H9 (cell line): ENCODE measurements around the gene NSG1. TPM values are rescaled to one million over a fixed set of nuclear protein-coding genes. Genes with fewer than 3 reads are reported as not detected.

Experiments used
- DNase-seq: peaks from one replicate; pipeline ENCODE4 v3.0.0-alpha.2; 2017
- H2AFZ ChIP-seq: one replicate; pipeline ENCODE4 v1.6.1; 2013; ENCODE audit warnings: mild to moderate bottlenecking, low read length, control low read depth, moderate library complexity
- H2AK5ac ChIP-seq: 2 replicates; pipeline ENCODE4 v1.6.1; 2013; ENCODE audit warnings: low read length, control low read depth, mixed read lengths; ENCODE audit not compliant: insufficient read length
- H2BK120ac ChIP-seq: one replicate; pipeline ENCODE4 v1.6.1; 2013; ENCODE audit warnings: low read depth, mild to moderate bottlenecking, low read length, control low read depth, inconsistent platforms; ENCODE audit not compliant: poor library complexity, severe bottlenecking
- H2BK12ac ChIP-seq: 2 replicates; pipeline ENCODE4 v1.6.1; 2013; ENCODE audit warnings: low read length, control low read depth, mixed read lengths, low read depth; ENCODE audit not compliant: insufficient read length
- H2BK15ac ChIP-seq: 2 replicates; pipeline ENCODE4 v1.6.1; 2013; ENCODE audit warnings: low read depth, low read length, control low read depth
- H2BK20ac ChIP-seq: one replicate; pipeline ENCODE4 v1.6.1; 2013; ENCODE audit warnings: low read depth, mild to moderate bottlenecking, low read length, control low read depth, inconsistent platforms; ENCODE audit not compliant: poor library complexity, severe bottlenecking
- H2BK5ac ChIP-seq: 2 replicates; pipeline ENCODE4 v1.6.1; 2013; ENCODE audit warnings: low read length, control low read depth, mixed read lengths; ENCODE audit not compliant: insufficient read length
- H3K14ac ChIP-seq: 2 replicates; pipeline ENCODE4 v1.6.1; 2013; ENCODE audit warnings: low read length, control low read depth; ENCODE audit not compliant: insufficient read depth
- H3K18ac ChIP-seq: 2 replicates; pipeline ENCODE4 v1.6.1; 2013; ENCODE audit warnings: low read depth, mild to moderate bottlenecking, mixed read lengths, low read length, control low read depth; ENCODE audit not compliant: insufficient read length
- H3K23ac ChIP-seq: 2 replicates; pipeline ENCODE4 v1.6.1; 2013; ENCODE audit warnings: low read length, control low read depth, mixed read lengths, low read depth; ENCODE audit not compliant: insufficient read length
- H3K23me2 ChIP-seq: 2 replicates; pipeline ENCODE4 v1.6.1; 2013; ENCODE audit warnings: low read depth, mild to moderate bottlenecking, mixed read lengths, low read length, control low read depth; ENCODE audit not compliant: insufficient read length, poor library complexity, severe bottlenecking
- H3K27ac ChIP-seq: 2 replicates; pipeline ENCODE4 v1.5.1; 2013; ENCODE audit warnings: low read length, control low read depth, mixed read lengths, low read depth; ENCODE audit not compliant: insufficient read length
- H3K27me3 ChIP-seq: 2 replicates; pipeline ENCODE4 v1.6.1; 2013; ENCODE audit warnings: low read length, control low read depth, inconsistent platforms; ENCODE audit not compliant: insufficient read depth
- H3K4ac ChIP-seq: 2 replicates; pipeline ENCODE4 v1.6.1; 2013; ENCODE audit warnings: low read depth, mild to moderate bottlenecking, control low read depth, inconsistent platforms, low read length, moderate library complexity
- H3K4me1 ChIP-seq: 2 replicates; pipeline ENCODE4 v1.6.1; 2013; ENCODE audit warnings: low read length, control low read depth, inconsistent platforms; ENCODE audit not compliant: insufficient read depth
- H3K4me2 ChIP-seq: 2 replicates; pipeline ENCODE4 v1.6.1; 2013; ENCODE audit warnings: low read length, control low read depth, mixed read lengths; ENCODE audit not compliant: insufficient read length, insufficient read depth
- H3K56ac ChIP-seq: 2 replicates; pipeline ENCODE4 v1.6.1; 2013; ENCODE audit warnings: low read depth, mild to moderate bottlenecking, mixed read lengths, low read length, control low read depth; ENCODE audit not compliant: insufficient read length
- H3K79me1 ChIP-seq: 2 replicates; pipeline ENCODE4 v1.6.1; 2013; ENCODE audit warnings: low read depth, mild to moderate bottlenecking, moderate library complexity, low read length, control low read depth, inconsistent platforms; ENCODE audit not compliant: insufficient read depth, poor library complexity, severe bottlenecking
- H3K79me2 ChIP-seq: 2 replicates; pipeline ENCODE4 v1.6.1; 2013; ENCODE audit warnings: low read length, control low read depth, inconsistent platforms; ENCODE audit not compliant: insufficient read depth
- H3K9ac ChIP-seq: 2 replicates; pipeline ENCODE4 v1.6.1; 2013; ENCODE audit warnings: low read length, control low read depth, mixed read lengths; ENCODE audit not compliant: insufficient read length; ENCODE audit errors: extremely low read depth
- H3K9me3 ChIP-seq: one replicate; pipeline ENCODE4 v1.6.1; 2013; ENCODE audit warnings: low read depth, low read length, inconsistent platforms; ENCODE audit not compliant: control insufficient read depth
- H3T11ph ChIP-seq: one replicate; pipeline ENCODE4 v1.6.1; 2013; ENCODE audit warnings: mild to moderate bottlenecking, low read length, control low read depth, inconsistent platforms
- H4K20me1 ChIP-seq: one replicate; pipeline ENCODE4 v1.6.1; 2013; ENCODE audit not compliant: control insufficient read depth, insufficient read length, insufficient read depth
- H4K5ac ChIP-seq: 2 replicates; pipeline ENCODE4 v1.6.1; 2013; ENCODE audit warnings: low read depth, mild to moderate bottlenecking, mixed read lengths, low read length, control low read depth; ENCODE audit not compliant: insufficient read length
- H4K8ac ChIP-seq: replicated peaks from 2 replicates; pipeline ENCODE4 v1.6.1; 2013; ENCODE audit warnings: low read length, control low read depth, mixed read lengths, low read depth; ENCODE audit not compliant: insufficient read length
- H4K91ac ChIP-seq: 2 replicates; pipeline ENCODE4 v1.6.1; 2013; ENCODE audit warnings: low read depth, mild to moderate bottlenecking, moderate library complexity, mixed read lengths, low read length, control low read depth; ENCODE audit not compliant: insufficient read length
- H3K27ac Mint-ChIP-seq, 3 experiments: 2 replicates in 2 of 3; 3 replicates in 1 of 3; pipeline ENCODE4 v1.8.0; 2020 to 2021; ENCODE audit warnings: mixed read lengths in 3 of 3, mild to moderate bottlenecking in 1 of 3, moderate library complexity in 1 of 3
- H3K27me3 Mint-ChIP-seq: 2 replicates; pipeline ENCODE4 v1.8.0; 2021; ENCODE audit warnings: low read depth, mild to moderate bottlenecking, moderate library complexity, mixed read lengths
- H3K36me3 Mint-ChIP-seq, 3 experiments: 2 replicates in 2 of 3; 3 replicates in 1 of 3; pipeline ENCODE4 v1.8.0; 2020 to 2021; ENCODE audit warnings: low read depth in 3 of 3, mixed read lengths in 3 of 3; ENCODE audit not compliant: insufficient read depth in 1 of 3
- H3K4me1 Mint-ChIP-seq, 2 experiments: 2 replicates each; pipeline ENCODE4 v1.8.0; 2020; ENCODE audit warnings: mixed read lengths in 2 of 2
- H3K4me3 Mint-ChIP-seq, 2 experiments: 2 replicates in 1 of 2; 3 replicates in 1 of 2; pipeline ENCODE4 v1.8.0; 2020 to 2021; ENCODE audit warnings: mild to moderate bottlenecking in 2 of 2, mixed read lengths in 2 of 2, moderate library complexity in 1 of 2
- H3K9me3 Mint-ChIP-seq, 2 experiments: 2 replicates in 1 of 2; 3 replicates in 1 of 2; pipeline ENCODE4 v1.8.0; 2020; ENCODE audit warnings: mild to moderate bottlenecking in 2 of 2, mixed read lengths in 2 of 2, moderate library complexity in 1 of 2
- WGBS: extraction: QIAGEN DNeasy Blood & Tissue Kit; methylation state at CpG from one replicate; pipeline ENCODE4 v1.1.7; 2013; ENCODE audit warnings: missing lambda C conversion rate, low lambda C conversion rate, mixed read lengths; ENCODE audit not compliant: insufficient read length; ENCODE audit errors: extremely low coverage; 5-methylcytosine and 5-hydroxymethylcytosine counted together
- long read RNA-seq: library from polyadenylated mRNA; unstranded; transcript quantifications from one replicate; pipeline ENCODE4 v2.0.0, GENCODE V29; 2020
- total RNA-seq: library from RNA; stranded (reverse); gene quantifications from 2 replicates; pipeline ENCODE4 v1.2.1, GENCODE V29; 2021
- TF ChIP-seq, protein P1 (sequence below): fragments of 200-600 bp; sonication (generic); conservative IDR thresholded peaks from 3 replicates; pipeline ENCODE4 v1.8.0; 2021; ENCODE audit warnings: antibody characterized with exemption, mild to moderate bottlenecking

The NSG1 gene
- 7.9 and 9.3 TPM in 2 replicates for total RNA-seq
- long read RNA-seq, transcript NSG1-203 (5 exons, 2,254 nt), result major isoform, 14 of 20 reads
- long read RNA-seq, partial matches to known transcripts, result 5 of 20 reads
- long read RNA-seq, other reads (novel, unspliced or antisense), result 0 of 20 reads

GRCh38 chr4:4386736-4387392, at the start of gene NSG1:
Gene NSG1 (plus strand): TSS chr4:4387102. CDS start chr4:4387630, 528 bp downstream.
- H2BK12ac ChIP-seq, result no peak within 1 kb of the TSS
- no peak within 1 kb of the TSS for H2BK120ac ChIP-seq
- H3K4me1 ChIP-seq, result peaks cover 2% of the 10 kb centered on the region; the same call in 1 of the 2 replicates
- peaks cover 13 to 20% of the 10 kb centered on the region in 2 experiments for H3K4me1 Mint-ChIP-seq
- no peaks in the 10 kb centered on the region for H3K9me3 ChIP-seq
- peak within 1 kb of the TSS; percentile 67 to 87 for H3K4me3 Mint-ChIP-seq
- H3K4me2 ChIP-seq, result peak within 1 kb of the TSS; percentile 49
- TF ChIP-seq, protein P1, sequence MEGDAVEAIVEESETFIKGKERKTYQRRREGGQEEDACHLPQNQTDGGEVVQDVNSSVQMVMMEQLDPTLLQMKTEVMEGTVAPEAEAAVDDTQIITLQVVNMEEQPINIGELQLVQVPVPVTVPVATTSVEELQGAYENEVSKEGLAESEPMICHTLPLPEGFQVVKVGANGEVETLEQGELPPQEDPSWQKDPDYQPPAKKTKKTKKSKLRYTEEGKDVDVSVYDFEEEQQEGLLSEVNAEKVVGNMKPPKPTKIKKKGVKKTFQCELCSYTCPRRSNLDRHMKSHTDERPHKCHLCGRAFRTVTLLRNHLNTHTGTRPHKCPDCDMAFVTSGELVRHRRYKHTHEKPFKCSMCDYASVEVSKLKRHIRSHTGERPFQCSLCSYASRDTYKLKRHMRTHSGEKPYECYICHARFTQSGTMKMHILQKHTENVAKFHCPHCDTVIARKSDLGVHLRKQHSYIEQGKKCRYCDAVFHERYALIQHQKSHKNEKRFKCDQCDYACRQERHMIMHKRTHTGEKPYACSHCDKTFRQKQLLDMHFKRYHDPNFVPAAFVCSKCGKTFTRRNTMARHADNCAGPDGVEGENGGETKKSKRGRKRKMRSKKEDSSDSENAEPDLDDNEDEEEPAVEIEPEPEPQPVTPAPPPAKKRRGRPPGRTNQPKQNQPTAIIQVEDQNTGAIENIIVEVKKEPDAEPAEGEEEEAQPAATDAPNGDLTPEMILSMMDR, result no peak
- no peak for DNase-seq
- H3K9ac ChIP-seq, result no peak within 1 kb of the TSS
- no peak within 1 kb of the TSS for H2AFZ ChIP-seq
- H4K91ac ChIP-seq, result no peak within 1 kb of the TSS
- no peak within 1 kb of the TSS for H3T11ph ChIP-seq
- H3K27me3 Mint-ChIP-seq, result peaks cover 87% of the 10 kb centered on the region
- no peak within 1 kb of the TSS for H2AK5ac ChIP-seq
- H3K56ac ChIP-seq, result no peak within 1 kb of the TSS
- H3K79me1 ChIP-seq, result no peaks in the 10 kb centered on the region
- peaks cover 2% of the 10 kb centered on the region; the same call in 1 of the 2 replicates for H3K27me3 ChIP-seq
- no peak within 1 kb of the TSS for H3K23ac ChIP-seq
- H3K18ac ChIP-seq, result no peak within 1 kb of the TSS
- H3K79me2 ChIP-seq, result no peaks in the 10 kb centered on the region
- H4K8ac ChIP-seq, result no peak within 1 kb of the TSS
- no peaks in the 10 kb centered on the region for H3K9me3 Mint-ChIP-seq
- no CpG with 5 or more reads among the region's 87 CpGs for WGBS
- no peak within 1 kb of the TSS for H2BK15ac ChIP-seq
- no peak within 1 kb of the TSS for H3K27ac ChIP-seq
- H2BK5ac ChIP-seq, result no peak within 1 kb of the TSS
- no peak within 1 kb of the TSS for H2BK20ac ChIP-seq
- H4K5ac ChIP-seq, result no peak within 1 kb of the TSS
- H4K20me1 ChIP-seq, result no peaks in the 10 kb centered on the region
- no peak within 1 kb of the TSS for H3K14ac ChIP-seq
- peaks cover 0 to 6% (median 4%) of the 10 kb centered on the region in 3 experiments; a peak in 6 of 7 replicates for H3K36me3 Mint-ChIP-seq
- H3K27ac Mint-ChIP-seq, result no peak within 1 kb of the TSS
- H3K4ac ChIP-seq, result no peak within 1 kb of the TSS
- H3K23me2 ChIP-seq, result peaks cover 16% of the 10 kb centered on the region
